RWPE1 (cell line): Measurements from ENCODE around the gene TMEM201.

Experiments used
- CTCF ChIA-PET: fragments of 350-600 bp; sonication (Branson Sonifier 250); formaldehyde crosslinking; extraction: SDS; loops from one replicate; lab custom pipeline; 2021; lab: Yijun Ruan, JAX
- POLR2A ChIA-PET: fragments of 400-600 bp; formaldehyde crosslinking; extraction: SDS; loops from one replicate; lab custom pipeline; 2020; ENCODE audit warnings: antibody characterized with exemption; ENCODE audit not compliant: low non-redundant PET; lab: Yijun Ruan, JAX
- DNase-seq: peaks from one replicate; pipeline ENCODE4 v3.0.0; 2012; ENCODE audit warnings: low spot score
- H3K27ac ChIP-seq: fragments of 450-650 bp; 2 replicates; pipeline ENCODE4 v1.5.1; 2017
- TF ChIP-seq, protein P1 (sequence below): fragments of 450-650 bp; conservative IDR thresholded peaks from 2 replicates; pipeline ENCODE4 v1.5.1; 2017; ENCODE audit warnings: low read depth, mild to moderate bottlenecking

TMEM201 gene

DNA sequence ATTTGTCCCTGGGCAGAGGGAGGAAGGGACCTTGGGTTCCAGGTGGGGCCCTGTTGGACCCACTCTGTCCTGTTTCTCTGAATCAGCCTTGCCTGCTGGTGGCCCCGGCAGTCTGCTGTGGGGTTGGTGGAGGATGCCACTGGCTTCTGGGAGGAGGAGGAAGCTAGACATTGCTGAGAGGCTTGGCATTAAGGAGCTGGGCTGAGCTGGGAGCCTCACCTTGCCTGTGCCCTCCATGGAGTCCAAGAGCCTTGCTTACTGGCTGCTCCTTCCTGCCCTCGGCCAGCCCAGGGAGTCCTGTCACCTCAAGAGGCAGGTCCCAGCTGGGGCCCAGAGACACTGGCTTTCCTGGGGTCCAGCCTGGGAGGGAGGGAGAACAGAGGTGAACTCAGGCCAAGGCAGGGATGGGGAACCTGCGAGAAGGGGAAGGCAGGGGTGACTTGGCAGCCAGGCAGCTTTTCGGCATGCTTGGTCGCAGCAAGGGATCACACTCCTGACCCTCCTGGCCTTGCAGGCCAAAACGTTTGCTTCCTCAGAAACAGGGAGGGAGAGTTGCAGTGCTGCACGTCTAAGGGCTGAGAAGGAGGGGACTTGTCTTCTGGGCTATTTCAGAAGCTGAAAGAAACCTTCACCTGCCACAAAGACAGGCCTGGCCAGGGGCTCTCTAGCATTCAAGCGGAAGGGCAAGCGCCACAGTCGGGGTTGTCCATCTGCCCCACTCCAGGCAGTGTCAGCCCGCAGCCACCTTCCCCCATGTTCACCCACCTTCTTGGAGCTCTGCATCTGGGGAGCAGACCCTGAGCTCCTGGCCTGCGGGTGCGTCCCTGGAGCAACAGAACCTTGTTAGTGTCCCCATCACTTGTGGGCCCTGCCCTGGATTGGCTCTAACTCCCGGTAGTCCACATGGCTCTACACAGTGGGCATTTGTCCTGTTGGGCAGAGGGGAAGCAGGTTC lies 8.9 kb downstream of the TMEM201 start:
- CTCF ChIA-PET, result interaction anchor here (0.8 to 0.9 kb wide), 2 partner anchors 15 to 18 kb away, joined by 4 read pairs; no protein-coding TSS in a partner anchor
- POLR2A ChIA-PET, result no interaction called here
- peak overlapping the region; percentile 83 for H3K27ac ChIP-seq
- no peak for DNase-seq
- TF ChIP-seq, protein P1, sequence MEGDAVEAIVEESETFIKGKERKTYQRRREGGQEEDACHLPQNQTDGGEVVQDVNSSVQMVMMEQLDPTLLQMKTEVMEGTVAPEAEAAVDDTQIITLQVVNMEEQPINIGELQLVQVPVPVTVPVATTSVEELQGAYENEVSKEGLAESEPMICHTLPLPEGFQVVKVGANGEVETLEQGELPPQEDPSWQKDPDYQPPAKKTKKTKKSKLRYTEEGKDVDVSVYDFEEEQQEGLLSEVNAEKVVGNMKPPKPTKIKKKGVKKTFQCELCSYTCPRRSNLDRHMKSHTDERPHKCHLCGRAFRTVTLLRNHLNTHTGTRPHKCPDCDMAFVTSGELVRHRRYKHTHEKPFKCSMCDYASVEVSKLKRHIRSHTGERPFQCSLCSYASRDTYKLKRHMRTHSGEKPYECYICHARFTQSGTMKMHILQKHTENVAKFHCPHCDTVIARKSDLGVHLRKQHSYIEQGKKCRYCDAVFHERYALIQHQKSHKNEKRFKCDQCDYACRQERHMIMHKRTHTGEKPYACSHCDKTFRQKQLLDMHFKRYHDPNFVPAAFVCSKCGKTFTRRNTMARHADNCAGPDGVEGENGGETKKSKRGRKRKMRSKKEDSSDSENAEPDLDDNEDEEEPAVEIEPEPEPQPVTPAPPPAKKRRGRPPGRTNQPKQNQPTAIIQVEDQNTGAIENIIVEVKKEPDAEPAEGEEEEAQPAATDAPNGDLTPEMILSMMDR, result no peak

DNA sequence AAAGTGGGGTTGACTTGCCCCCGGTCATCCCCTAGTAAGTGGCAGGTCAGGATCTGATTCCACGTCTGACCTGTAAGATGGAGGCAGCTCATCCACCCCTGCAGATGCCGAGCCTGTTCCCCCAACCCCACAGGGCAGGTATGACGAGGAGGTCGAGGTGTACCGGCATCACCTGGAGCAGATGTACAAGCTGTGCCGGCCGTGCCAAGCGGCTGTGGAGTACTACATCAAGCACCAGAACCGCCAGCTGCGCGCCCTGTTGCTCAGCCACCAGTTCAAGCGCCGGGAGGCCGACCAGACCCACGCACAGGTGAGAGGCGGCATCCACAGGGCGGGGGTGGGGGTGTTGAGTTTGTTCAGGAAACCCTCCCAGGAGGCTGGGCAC lies 9.6 kb downstream of the TMEM201 start:
- ChIA-PET CTCF (interaction anchor here (0.9 kb wide), 1 partner anchor 14 kb away, joined by 4 read pairs; no protein-coding TSS in a partner anchor), POLR2A (no interaction called here)
- TF ChIP-seq, protein P1, result no peak
- H3K27ac ChIP-seq, result peak overlapping the region; percentile 83
- no peak for DNase-seq

DNA sequence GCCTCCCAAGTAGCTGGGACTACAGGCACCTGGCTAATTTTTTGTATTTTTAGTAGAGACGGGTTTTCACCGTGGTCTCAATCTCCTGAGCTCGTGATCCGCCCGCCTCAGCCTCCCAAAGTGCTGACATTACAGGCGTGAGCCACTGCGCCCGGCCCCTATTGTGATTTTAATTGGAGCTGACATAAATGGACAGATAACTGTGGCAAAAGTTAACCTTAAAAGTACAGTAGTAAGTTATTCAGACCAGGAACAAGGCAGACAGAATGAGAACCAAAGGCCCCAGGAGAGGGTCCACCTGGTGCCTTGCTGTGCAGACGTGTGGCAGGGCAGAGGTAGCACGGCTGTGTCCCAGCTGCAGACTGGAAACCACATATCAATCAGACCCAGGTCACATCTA lies 11.0 kb downstream of the TMEM201 start:
- POLR2A ChIA-PET, result no interaction called here
- CTCF ChIA-PET, result no interaction called here
- TF ChIP-seq, protein P1, result no peak
- no peak for DNase-seq
- peak overlapping the region; percentile 1; the same call in 1 of the 2 replicates for H3K27ac ChIP-seq

- H3K27ac ChIP-seq, result no peak overlapping the region
- POLR2A ChIA-PET, result no interaction called here
- TF ChIP-seq, protein P1, result no peak
- no peak for DNase-seq
- CTCF ChIA-PET, result no interaction called here
Measured at GRCh38 chr1:9600861-9601834, 12.4 kb downstream of the TMEM201 start.

DNA sequence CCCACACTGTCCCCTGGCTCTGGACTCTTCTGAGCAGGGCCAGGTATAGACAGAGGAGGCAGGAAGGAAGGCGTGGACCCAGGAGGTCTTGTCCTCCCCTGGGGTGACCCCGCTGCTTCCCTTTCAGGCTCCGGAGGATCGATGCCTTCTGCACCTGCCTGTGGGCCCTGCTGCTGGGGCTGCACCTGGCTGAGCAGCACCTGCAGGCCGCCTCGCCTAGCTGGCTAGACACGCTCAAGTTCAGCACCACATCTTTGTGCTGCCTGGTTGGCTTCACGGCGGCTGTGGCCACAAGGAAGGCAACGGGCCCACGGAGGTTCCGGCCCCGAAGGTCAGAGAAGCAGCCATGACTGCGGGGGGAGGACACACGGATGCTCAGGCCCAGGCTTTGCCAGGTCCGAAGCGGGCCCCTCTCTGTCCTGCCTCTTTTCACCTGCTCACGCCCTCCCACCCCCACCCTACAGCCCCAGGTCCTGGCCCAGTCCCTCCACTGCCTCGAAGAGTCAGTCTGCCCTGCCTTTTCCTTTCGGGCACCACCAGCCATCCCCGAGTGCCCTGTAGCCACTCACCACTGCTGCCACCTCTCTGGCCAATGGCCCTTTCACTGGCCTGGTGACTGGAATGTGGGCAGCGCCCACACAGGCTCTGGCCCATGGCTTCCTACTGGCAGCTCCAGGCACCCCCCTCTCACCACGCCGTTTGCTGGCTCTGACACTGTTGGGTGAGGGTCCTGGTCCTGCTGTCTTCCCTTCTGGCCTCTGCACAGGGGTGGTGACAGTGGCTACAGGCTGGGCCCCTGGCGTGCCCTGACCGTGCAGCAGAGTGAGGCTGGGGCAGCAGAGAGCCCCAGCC lies 13.5 kb downstream of the TMEM201 start:
- H3K27ac ChIP-seq, result no peak overlapping the region
- TF ChIP-seq, protein P1, result no peak
- ChIA-PET POLR2A (no interaction called here), CTCF (no interaction called here)
- no peak for DNase-seq
